ENCODE data around the gene CCR7.

CCR7 gene

DNA sequence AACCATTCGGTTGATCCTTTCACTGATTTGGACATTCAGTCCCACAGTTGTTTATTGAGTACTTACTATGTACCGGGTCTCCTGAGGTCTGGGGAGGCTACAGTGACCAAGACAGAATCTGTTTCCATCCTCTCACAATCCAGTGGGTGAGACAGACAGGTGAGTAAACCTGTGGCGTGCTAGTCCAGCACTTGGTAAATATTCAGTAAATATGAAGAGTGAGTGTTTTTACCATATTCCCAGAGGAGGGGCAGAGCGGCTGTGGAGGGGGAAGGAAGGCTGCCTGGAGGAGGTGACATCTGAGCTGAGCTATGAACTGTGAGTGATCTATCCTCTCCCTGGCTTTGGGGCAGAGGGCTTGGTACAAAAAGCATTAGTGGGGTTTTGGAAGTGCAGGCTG, 31.4 kb downstream of the CCR7 start:
- DNase-seq = no peak

DNA sequence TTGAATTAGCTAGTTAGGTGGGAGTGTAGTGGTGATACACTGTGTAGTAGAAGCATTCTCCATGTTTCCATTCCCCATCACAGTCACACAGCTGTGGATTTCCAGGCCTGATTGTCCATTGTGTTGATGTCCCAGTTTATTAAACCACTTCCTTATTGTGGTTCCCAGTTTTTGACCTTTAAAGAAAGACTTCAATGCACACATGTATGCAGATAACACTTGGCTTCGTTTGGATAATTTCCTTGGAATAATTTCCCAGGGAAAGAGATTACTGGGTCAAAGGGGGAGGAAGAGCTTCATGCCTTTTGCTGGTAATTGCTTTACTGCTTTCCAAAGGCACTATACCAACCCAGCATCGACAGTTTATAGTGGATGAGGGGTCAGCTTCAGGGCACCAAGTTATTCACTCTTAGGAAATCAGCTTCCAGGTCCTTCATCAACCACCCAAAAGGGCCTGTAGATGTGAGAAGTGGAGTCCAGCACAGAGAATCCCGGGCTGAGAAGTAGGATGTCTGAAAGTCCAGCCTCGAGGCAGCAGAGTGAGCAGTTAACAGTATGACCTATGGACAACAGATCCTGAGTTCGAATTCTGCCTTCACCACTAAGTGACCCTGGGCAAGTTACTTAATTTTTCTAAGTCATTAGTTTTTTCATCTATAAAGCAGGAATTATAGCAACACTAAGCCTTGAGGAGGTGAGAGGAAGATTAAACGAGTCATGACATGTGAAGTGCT, 32.6 kb downstream of the CCR7 start:
- DNase-seq = no peak

- peak; percentile 80 for DNase-seq
These were observed 34.0 kb downstream of the CCR7 start for GRCh38 chr17:40531051-40531991.

DNA sequence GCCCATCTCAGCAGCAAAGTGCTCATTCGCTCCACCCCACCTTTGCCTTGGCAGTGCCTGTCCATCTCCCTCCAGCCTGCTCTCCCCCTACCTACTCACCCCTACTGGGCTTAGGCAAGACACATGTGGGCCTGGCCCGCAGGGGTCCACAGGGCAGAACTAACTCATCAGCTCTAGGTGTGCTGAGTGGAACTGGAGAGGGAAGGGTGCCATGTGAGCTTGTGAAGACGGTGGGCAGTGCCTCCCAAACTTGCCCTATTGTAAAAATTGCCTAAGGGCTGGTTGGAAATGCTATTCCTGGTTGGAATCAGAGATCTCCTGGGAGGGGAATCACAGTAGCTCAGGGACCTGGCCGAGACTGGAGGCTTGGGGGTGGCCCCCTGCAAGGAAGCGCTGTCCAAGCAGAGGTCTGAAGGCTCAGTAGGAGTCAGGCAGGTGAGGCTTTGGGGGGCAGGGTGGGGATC, 34.7 kb downstream of the CCR7 start:
- no peak for DNase-seq

- no peak for DNase-seq
These were observed 35.3 kb downstream of the CCR7 start for GRCh38 chr17:40529991-40530390.

- DNase-seq = no peak
These were observed 36.4 kb downstream of the CCR7 start for GRCh38 chr17:40528692-40529417.

DNA sequence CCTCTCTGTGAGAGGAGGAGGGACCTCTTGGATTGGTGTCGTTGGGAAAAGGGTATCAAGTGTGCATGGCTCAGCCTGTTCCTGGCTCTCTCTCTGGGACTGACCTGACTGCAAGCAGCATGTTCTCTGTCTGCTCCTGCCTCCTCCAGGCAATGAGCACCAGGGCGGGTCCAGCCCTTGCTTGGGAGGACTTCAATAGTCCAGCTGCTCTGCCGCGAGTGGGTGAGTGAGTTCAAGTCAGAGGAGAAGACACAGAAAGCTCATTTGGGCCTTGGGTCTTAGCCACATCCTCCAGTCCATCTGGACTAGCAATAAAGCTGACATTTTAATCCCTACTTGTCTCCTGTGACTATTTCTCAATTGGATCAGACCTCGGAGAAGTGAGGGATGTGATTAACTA, 38.6 kb downstream of the CCR7 start:
- DNase-seq = no peak

- DNase-seq = no peak
These were observed 40.0 kb downstream of the CCR7 start for GRCh38 chr17:40525294-40525693.

- no peak for DNase-seq
These were observed 40.9 kb downstream of the CCR7 start for GRCh38 chr17:40524243-40524965.

- no peak for DNase-seq
These were observed 42.3 kb downstream of the CCR7 start for GRCh38 chr17:40522961-40523310.

DNA sequence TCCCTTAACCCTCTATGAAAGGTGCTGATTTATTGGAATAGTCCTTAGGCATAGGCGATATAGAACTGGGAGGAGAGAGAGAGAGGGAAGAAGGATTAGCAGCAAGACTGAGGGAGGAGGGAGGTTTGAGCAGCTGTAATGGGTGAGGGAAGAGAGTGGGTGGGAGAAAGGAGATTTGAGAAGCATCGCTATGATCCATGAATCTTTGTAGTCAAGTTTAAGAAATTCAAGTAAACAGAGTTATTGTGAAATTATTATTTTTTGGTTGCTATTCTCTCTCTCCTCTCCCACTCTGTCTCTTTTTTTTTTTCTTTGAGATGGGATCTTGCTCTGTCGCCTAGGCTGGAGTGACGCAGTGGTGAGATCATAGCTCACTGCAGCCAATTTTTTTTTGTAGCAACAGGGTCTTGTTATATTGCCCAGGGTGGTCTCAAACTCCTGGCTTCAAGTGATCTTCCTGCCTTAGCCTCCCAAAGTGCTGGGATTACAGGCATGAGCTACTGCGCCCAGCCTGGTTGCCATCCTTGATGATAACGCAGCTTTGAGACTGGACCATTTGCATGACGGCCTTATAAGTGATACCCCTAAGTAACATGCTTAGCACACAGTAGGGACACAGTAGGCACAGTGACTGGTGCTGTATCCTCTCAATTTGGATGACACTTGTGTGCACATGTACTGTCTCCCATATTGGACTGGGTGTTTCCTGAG, 42.9 kb downstream of the CCR7 start:
- no peak for DNase-seq

DNA sequence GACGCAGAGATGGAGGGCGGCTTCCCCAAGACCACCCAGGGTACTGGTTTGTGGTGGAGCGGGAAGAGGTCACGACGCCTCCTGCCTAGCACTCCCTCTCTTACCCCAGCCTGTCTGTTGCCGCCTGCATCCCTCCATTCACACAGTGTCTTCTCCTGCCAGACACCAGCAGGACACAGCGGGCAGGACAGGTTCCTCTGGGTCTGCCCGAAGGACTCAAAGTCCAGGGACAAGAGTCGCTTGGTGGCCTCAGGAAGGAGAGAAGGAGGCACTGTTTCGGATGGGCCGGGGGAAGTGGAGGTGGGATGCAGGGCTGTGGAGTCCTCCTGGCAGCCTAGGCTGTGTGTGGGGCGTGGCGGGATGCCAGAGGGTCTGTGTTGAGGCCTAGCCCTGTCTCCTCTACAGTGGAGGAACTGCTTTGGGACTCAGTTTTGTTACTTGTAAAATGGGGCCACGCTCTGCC, 44.2 kb downstream of the CCR7 start:
- DNase-seq = no peak

DNA sequence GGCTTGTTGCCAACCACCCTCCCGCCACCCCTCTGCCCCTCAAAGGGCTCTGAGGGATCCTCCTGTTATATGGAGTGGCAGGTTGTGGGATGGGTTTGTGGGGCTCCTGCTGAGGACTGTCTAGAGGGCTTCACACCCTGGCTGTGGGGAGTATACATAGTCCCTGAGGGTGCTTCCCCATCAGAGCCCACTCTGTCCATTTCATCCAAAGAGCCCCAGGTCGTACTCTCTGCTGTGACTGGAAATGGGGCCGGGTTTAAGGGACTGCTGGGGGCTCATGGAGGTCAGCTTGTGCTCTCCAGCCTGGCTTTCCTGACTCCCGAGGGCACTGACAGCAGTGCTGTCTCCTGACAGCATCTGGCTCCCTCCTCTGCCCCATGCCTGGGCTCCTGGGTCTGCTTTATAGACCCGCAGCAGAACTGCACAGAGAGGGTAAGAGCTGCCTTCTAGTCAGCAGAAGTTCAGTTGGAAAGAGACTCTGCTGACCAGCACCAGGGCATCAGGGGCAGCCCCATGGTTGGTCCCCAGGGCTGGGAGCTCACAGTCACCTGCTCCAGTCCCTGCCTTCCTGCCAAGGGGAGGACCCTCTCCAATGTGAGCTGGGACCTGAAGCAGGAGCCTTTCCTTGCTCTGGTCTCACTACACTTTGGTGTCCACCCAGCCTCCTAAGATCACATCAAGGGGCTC, 46.0 kb downstream of the CCR7 start:
- no peak for DNase-seq

GRCh38 chr17:40518401-40519088, 46.7 kb downstream of the CCR7 start:
- no peak for DNase-seq

DNA sequence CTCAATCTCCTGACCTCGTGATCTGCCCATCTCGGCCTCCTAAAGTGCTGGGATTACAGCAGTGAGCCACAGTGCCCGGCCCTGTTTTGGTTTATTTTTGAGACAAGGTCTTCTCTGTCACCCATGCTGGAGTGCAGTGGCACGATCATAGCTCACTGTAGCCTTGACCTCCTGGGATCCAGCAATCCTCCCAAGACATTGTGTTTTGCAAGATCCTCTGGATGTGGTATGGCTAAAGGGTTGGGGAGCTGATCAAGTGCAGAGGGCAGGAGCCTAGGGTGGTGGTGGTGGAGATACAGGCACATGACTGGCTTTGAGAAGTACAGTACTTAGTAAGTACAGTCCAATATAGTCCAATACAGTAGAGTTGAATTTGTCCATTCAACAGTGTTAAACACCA, 47.3 kb downstream of the CCR7 start:
- DNase-seq = no peak

DNA sequence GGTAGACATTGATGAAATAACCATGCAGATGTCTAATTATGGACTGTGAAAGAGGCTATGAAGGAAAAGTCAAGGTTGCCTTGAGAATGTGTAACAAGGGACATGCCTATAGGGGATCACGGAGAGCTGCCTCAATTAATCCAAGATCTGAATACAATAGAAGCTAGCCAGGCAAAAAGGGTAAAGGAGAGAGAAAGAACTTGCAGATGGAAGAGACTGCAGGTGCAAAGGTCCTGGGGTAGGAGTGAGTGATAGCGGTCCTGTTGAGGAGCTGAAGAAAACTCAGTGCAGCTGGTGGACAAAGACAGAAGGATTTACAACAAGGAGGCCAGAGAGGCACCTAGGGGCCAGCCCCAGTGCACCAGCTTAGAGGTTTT, 48.0 kb downstream of the CCR7 start:
- DNase-seq = no peak

GRCh38 chr17:40516581-40517285, 48.5 kb downstream of the CCR7 start:
- DNase-seq = peak; percentile 68

DNA sequence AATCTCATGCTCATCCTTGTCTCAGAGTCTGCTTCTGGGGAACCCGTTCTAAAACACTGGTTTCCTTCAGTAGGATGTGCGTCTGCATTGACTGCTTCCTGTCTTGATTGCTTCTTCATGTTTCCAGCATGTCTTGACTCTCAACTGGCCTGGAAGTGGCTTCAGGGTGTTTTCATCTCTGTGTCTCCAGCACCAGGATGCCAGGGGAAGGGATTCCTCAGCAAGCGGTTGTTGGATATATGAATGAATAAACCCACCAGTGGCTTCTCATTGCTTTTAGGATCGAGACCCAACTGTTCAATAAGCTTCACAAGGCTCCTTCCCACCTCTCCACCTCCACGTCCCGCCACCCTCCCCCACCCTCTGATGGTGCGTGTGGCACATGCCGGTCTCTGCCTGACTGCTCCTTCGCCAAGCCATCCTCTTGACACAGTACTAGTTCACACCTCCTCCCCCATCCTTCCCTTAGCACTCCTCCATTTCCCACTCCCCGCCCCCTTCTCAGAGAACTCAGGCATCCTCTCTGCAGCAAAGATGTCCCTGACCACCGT, 49.7 kb downstream of the CCR7 start:
- DNase-seq = peak; percentile 31

DNA sequence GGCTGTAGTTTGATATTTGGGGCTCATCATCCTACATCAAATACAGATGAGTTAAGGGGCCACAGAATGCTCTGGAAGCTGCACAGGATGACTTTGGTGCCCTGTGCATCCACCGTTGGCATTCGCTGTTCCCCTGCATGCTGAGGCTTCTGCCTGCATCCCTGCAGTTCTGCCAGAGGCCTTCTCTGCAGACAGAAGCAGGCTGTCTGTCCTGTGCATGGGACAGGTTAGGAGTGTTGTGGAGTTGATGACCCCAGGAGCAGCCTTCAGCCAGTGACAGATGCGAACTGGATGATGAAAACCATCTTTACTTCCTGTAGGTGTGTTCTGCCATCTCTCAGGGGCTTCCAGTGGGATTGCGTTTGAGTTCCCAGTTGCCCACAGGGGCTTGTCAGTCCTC, 50.3 kb downstream of the CCR7 start:
- DNase-seq = no peak

Data from CD4-positive, alpha-beta T cell treated with Interleukin-15 for 1 hour (primary cell).